ENCODE measurements around the gene NCBP3.

The NCBP3 gene

DNA sequence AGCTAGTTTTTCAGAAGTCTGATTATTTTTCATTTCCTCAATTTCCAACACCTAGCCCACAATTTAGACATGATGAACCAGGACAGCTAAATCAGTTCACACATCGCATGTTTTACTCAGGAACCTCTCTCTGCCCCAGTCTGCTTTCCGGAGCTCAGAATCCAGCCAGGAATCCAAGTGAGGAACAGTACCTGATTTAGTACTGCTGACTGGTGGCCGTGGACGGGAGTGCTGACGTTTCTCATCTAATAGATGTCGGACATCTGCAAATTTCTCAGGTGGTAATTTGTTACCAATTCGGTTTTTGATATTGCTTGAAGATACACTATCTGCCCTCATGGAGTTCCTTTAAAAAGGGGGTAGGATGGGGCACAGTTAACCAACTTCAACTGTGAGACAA lies 30.1 kb downstream of the NCBP3 start:
- no peak overlapping the region for H3K4me3 Mint-ChIP-seq
- H3K4me1 Mint-ChIP-seq, result peaks cover 2% of the 10 kb centered on the region
- H3K36me3 Mint-ChIP-seq (ENCODE audit: low read depth), result peaks cover 48% of the 10 kb centered on the region
- ATAC-seq (no peak), DNase-seq (no peak)
- no peak overlapping the region for H3K27ac Mint-ChIP-seq
- no peaks in the 10 kb centered on the region for H3K9me3 Mint-ChIP-seq
- H3K27me3 Mint-ChIP-seq, result no peaks in the 10 kb centered on the region

- ATAC-seq, result no peak
- no peak for DNase-seq
- H3K27me3 Mint-ChIP-seq, result no peaks in the 10 kb centered on the region
- H3K4me3 Mint-ChIP-seq, result no peak overlapping the region
- H3K9me3 Mint-ChIP-seq, result no peaks in the 10 kb centered on the region
- H3K36me3 Mint-ChIP-seq (ENCODE audit: low read depth), result peaks cover 44% of the 10 kb centered on the region
- H3K27ac Mint-ChIP-seq, result no peak overlapping the region
- H3K4me1 Mint-ChIP-seq, result peaks cover 4% of the 10 kb centered on the region
These were observed 30.9 kb downstream of the NCBP3 start for GRCh38 chr17:3815122-3815521.

- no peak overlapping the region for H3K4me3 Mint-ChIP-seq
- no peaks in the 10 kb centered on the region for H3K27me3 Mint-ChIP-seq
- DNase-seq (no peak), ATAC-seq (no peak)
- peaks cover 48% of the 10 kb centered on the region for H3K36me3 Mint-ChIP-seq (ENCODE audit: low read depth)
- peaks cover 12% of the 10 kb centered on the region for H3K4me1 Mint-ChIP-seq
- no peaks in the 10 kb centered on the region for H3K9me3 Mint-ChIP-seq
- H3K27ac Mint-ChIP-seq, result no peak overlapping the region
These were observed 31.7 kb downstream of the NCBP3 start for GRCh38 chr17:3814361-3814760.

DNA sequence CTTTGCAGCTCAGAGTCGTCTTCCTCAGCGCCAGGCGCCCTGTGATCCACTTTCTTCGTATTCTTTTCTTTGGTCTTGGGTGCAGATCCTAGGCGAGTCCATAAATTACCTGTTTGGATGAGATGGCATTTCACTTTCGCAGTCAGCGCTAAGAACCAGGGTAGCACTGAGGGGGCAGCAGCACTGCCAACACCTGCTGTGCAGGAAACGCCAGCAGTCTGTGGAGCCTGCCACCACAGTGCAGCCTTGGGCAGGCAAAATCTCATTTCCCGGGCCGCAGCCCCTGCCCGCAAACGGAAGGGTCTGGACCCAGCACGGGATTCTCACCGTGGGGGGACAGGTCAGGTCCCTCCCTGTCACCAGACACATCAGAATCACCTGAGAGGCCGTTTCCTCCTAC lies 32.9 kb downstream of the NCBP3 start:
- H3K4me3 Mint-ChIP-seq, result no peak overlapping the region
- H3K9me3 Mint-ChIP-seq, result no peaks in the 10 kb centered on the region
- no peak overlapping the region for H3K27ac Mint-ChIP-seq
- peaks cover 22% of the 10 kb centered on the region for H3K4me1 Mint-ChIP-seq
- H3K27me3 Mint-ChIP-seq, result no peaks in the 10 kb centered on the region
- ATAC-seq (no peak), DNase-seq (no peak)
- peaks cover 46% of the 10 kb centered on the region for H3K36me3 Mint-ChIP-seq (ENCODE audit: low read depth)

GRCh38 chr17:3812771-3813170 lies 33.3 kb downstream of the NCBP3 start:
- DNase-seq, result no peak

GRCh38 chr17:3812284-3812683 lies 33.8 kb downstream of the NCBP3 start:
- ATAC-seq, result no peak
- Mint-ChIP-seq H3K27ac (no peak overlapping the region), H3K4me3 (no peak overlapping the region), H3K27me3 (no peaks in the 10 kb centered on the region), H3K9me3 (no peaks in the 10 kb centered on the region), H3K4me1 (peaks cover 25% of the 10 kb centered on the region), H3K36me3 (ENCODE audit: low read depth) (peaks cover 52% of the 10 kb centered on the region)
- no peak for DNase-seq

More at GRCh38 chr17:3812771-3813170, 33.3 kb downstream of the NCBP3 start:
- H3K9me3 Mint-ChIP-seq, result no peaks in the 10 kb centered on the region
- no peaks in the 10 kb centered on the region for H3K27me3 Mint-ChIP-seq
- ATAC-seq, result no peak
- H3K36me3 Mint-ChIP-seq (ENCODE audit: low read depth), result peaks cover 48% of the 10 kb centered on the region
- H3K4me3 Mint-ChIP-seq, result no peak overlapping the region
- peaks cover 25% of the 10 kb centered on the region for H3K4me1 Mint-ChIP-seq
- H3K27ac Mint-ChIP-seq, result no peak overlapping the region

- no peak overlapping the region for H3K27ac Mint-ChIP-seq
- H3K4me1 Mint-ChIP-seq, result peaks cover 30% of the 10 kb centered on the region
- H3K4me3 Mint-ChIP-seq, result no peak overlapping the region
- H3K27me3 Mint-ChIP-seq, result no peaks in the 10 kb centered on the region
- H3K9me3 Mint-ChIP-seq, result no peaks in the 10 kb centered on the region
- H3K36me3 Mint-ChIP-seq (ENCODE audit: low read depth), result peaks cover 42% of the 10 kb centered on the region
- DNase-seq (no peak), ATAC-seq (no peak)
These were observed 36.0 kb downstream of the NCBP3 start for GRCh38 chr17:3810019-3810418.

GRCh38 chr17:3809135-3809534 lies 36.9 kb downstream of the NCBP3 start:
- DNase-seq, result no peak
- Mint-ChIP-seq H3K36me3 (ENCODE audit: low read depth) (peaks cover 35% of the 10 kb centered on the region), H3K27ac (no peak overlapping the region), H3K4me3 (no peak overlapping the region), H3K9me3 (no peaks in the 10 kb centered on the region), H3K4me1 (peaks cover 37% of the 10 kb centered on the region), H3K27me3 (no peaks in the 10 kb centered on the region)
- ATAC-seq, result no peak

GRCh38 chr17:3808701-3809100 lies 37.3 kb downstream of the NCBP3 start:
- Mint-ChIP-seq H3K27ac (peak overlapping the region; percentile 17), H3K36me3 (ENCODE audit: low read depth) (peaks cover 35% of the 10 kb centered on the region)
- no peak for ATAC-seq

GRCh38 chr17:3805581-3805980 lies 40.5 kb downstream of the NCBP3 start:
- H3K27me3 Mint-ChIP-seq, result peaks cover 2% of the 10 kb centered on the region
- ATAC-seq (no peak), DNase-seq (no peak)
- H3K27ac Mint-ChIP-seq, result no peak overlapping the region
- H3K4me1 Mint-ChIP-seq, result peaks cover 49% of the 10 kb centered on the region
- no peak overlapping the region for H3K4me3 Mint-ChIP-seq
- H3K36me3 Mint-ChIP-seq (ENCODE audit: low read depth), result peaks cover 26% of the 10 kb centered on the region
- no peaks in the 10 kb centered on the region for H3K9me3 Mint-ChIP-seq

More at GRCh38 chr17:3808701-3809100, 37.3 kb downstream of the NCBP3 start:
- H3K4me1 Mint-ChIP-seq, result peaks cover 40% of the 10 kb centered on the region
- DNase-seq, result no peak
- no peak overlapping the region for H3K4me3 Mint-ChIP-seq
- H3K27me3 Mint-ChIP-seq, result no peaks in the 10 kb centered on the region
- H3K9me3 Mint-ChIP-seq, result no peaks in the 10 kb centered on the region

- ATAC-seq, result peak; percentile 95
- H3K9me3 Mint-ChIP-seq, result no peaks in the 10 kb centered on the region
- no peak overlapping the region for H3K27ac Mint-ChIP-seq
- H3K4me1 Mint-ChIP-seq, result peaks cover 43% of the 10 kb centered on the region
- peak; percentile 42 for DNase-seq
- peaks cover 2% of the 10 kb centered on the region for H3K27me3 Mint-ChIP-seq
- peaks cover 21% of the 10 kb centered on the region for H3K36me3 Mint-ChIP-seq (ENCODE audit: low read depth)
- no peak overlapping the region for H3K4me3 Mint-ChIP-seq
These were observed 41.5 kb downstream of the NCBP3 start for GRCh38 chr17:3804503-3804931.

- H3K4me3 Mint-ChIP-seq, result no peak overlapping the region
- H3K4me1 Mint-ChIP-seq, result peaks cover 43% of the 10 kb centered on the region
- ATAC-seq (no peak), DNase-seq (no peak)
- H3K36me3 Mint-ChIP-seq (ENCODE audit: low read depth), result peaks cover 15% of the 10 kb centered on the region
- H3K27ac Mint-ChIP-seq, result no peak overlapping the region
- peaks cover 2% of the 10 kb centered on the region for H3K27me3 Mint-ChIP-seq
- no peaks in the 10 kb centered on the region for H3K9me3 Mint-ChIP-seq
These were observed 42.8 kb downstream of the NCBP3 start for GRCh38 chr17:3803308-3803640.

DNA sequence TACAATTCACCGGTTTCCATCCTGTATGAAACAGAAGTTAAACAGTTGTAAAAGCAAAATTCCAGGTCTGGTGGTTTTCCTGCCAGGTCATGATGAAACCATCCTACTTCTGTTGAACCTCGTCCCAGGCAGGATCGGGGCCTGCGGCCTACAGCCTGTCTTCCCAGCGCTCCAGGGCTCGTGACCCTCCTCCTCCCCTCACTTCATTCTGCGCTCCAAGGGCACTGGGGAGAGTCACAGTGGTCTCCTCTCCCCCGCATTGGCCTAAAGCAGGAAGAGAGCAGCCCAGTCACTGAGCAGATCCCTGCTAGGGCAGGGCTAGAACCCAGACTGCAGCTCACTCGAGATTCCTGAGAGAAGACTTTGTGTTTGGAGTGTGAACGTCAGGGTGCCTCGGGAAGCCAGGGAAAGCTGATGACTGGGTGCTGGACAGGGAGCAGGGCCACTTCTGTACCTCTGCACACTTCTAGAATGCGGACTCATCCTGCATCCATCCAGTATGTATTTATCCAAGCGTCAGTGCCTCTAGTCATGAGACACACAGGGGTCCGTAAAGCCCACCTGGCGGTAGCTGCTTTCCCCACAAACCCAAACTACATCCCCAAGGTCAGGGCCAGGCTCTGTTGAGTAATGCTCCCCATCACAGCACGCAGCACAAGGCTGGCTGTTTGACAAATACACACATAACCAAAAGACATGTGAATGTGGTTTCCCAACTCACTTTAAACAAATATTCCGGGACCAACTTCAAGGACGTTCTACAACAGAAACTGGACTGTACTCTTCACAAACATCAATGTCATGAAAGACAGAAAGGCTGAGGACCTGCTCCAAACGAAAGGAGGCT lies 43.4 kb downstream of the NCBP3 start:
- no peak overlapping the region for H3K4me3 Mint-ChIP-seq
- H3K27me3 Mint-ChIP-seq, result peaks cover 6% of the 10 kb centered on the region
- no peak overlapping the region for H3K27ac Mint-ChIP-seq
- H3K9me3 Mint-ChIP-seq, result no peaks in the 10 kb centered on the region
- H3K36me3 Mint-ChIP-seq (ENCODE audit: low read depth), result peaks cover 9% of the 10 kb centered on the region
- peaks cover 43% of the 10 kb centered on the region for H3K4me1 Mint-ChIP-seq
- ATAC-seq, result no peak
- DNase-seq, result no peak

GRCh38 chr17:3801792-3802191 lies 44.3 kb downstream of the NCBP3 start:
- Mint-ChIP-seq H3K27me3 (peaks cover 7% of the 10 kb centered on the region), H3K27ac (no peak overlapping the region), H3K4me3 (no peak overlapping the region), H3K36me3 (ENCODE audit: low read depth) (peaks cover 3% of the 10 kb centered on the region), H3K9me3 (no peaks in the 10 kb centered on the region), H3K4me1 (peaks cover 52% of the 10 kb centered on the region)
- DNase-seq (no peak), ATAC-seq (no peak)

- Mint-ChIP-seq H3K4me3 (no peak overlapping the region), H3K9me3 (no peaks in the 10 kb centered on the region), H3K27ac (no peak overlapping the region), H3K27me3 (peaks cover 7% of the 10 kb centered on the region), H3K4me1 (peaks cover 57% of the 10 kb centered on the region), H3K36me3 (ENCODE audit: low read depth) (peaks cover 3% of the 10 kb centered on the region)
- no peak for DNase-seq
- no peak for ATAC-seq
These were observed 44.7 kb downstream of the NCBP3 start for GRCh38 chr17:3801347-3801746.
